Gastroesophageal sphincter (tissue), 4 donors: ENCODE results near the gene CCDC121. TPM values are rescaled to one million over a fixed set of nuclear protein-coding genes. Genes with fewer than 3 reads are reported as not detected.

ENCODE experiments used
- ATAC-seq: fragments of 150-250 bp; one replicate; pipeline ENCODE4 v1.9.1; 2016; ENCODE audit warnings: mild to moderate bottlenecking, moderate library complexity
- H3K27ac ChIP-seq, 4 donors: fragments of 200-600 bp; sonication (generic) in 3 of 4; 1 replicate in 3 of 4; 2 replicates in 1 of 4; pipeline ENCODE4 v1.5.1; 2016 to 2019
- H3K27me3 ChIP-seq: fragments of 200-600 bp; sonication (generic); one replicate; pipeline ENCODE4 v1.5.1; 2019
- H3K36me3 ChIP-seq, 2 donors: fragments of 200-600 bp; sonication (generic); one replicate each; pipeline ENCODE4 v1.5.1; 2019; ENCODE audit warnings: control low read depth in 1 of 2
- H3K4me1 ChIP-seq, 3 donors: fragments of 200-600 bp; sonication (generic); 1 replicate in 2 of 3; 2 replicates in 1 of 3; pipeline ENCODE4 v1.5.1; 2016 to 2019; ENCODE audit warnings: control low read depth in 2 of 3
- H3K4me3 ChIP-seq, 2 donors: fragments of 200-600 bp; sonication (generic); one replicate each; pipeline ENCODE4 v1.5.1; 2019; ENCODE audit warnings: mild to moderate bottlenecking in 1 of 2, moderate library complexity in 1 of 2
- H3K9me3 ChIP-seq, 3 donors: fragments of 200-600 bp; sonication (generic); one replicate each; pipeline ENCODE4 v1.5.1; 2017 to 2019; ENCODE audit warnings: control low read depth in 2 of 3
- CTCF ChIP-seq, 4 experiments: fragments of 200-600 bp in 2 of 4; fragments of 450-650 bp in 2 of 4; sonication (generic) in 1 of 4; IDR thresholded peaks; one replicate each; pipeline ENCODE4 v1.5.1; 2017 to 2019; ENCODE audit warnings: antibody characterized with exemption in 4 of 4, mild to moderate bottlenecking in 2 of 4, moderate library complexity in 2 of 4
- EP300 ChIP-seq: sonication (generic); formaldehyde crosslinking; IDR thresholded peaks from one replicate; pipeline ENCODE4 v1.6.1; 2017; ENCODE audit warnings: antibody characterized with exemption, mild to moderate bottlenecking
- POLR2A ChIP-seq, 2 donors: fragments of 450-650 bp; IDR thresholded peaks; one replicate each; pipeline ENCODE4 v1.6.1; 2017; ENCODE audit warnings: antibody characterized with exemption in 2 of 2, mild to moderate bottlenecking in 2 of 2, moderate library complexity in 1 of 2
- POLR2AphosphoS5 ChIP-seq: sonication (generic); formaldehyde crosslinking; IDR thresholded peaks from one replicate; pipeline ENCODE4 v1.6.1; 2017; ENCODE audit warnings: antibody characterized with exemption
- WGBS, 2 donors: methylation state at CpG; one replicate each; pipeline ENCODE4 v1.1.5; 2018; ENCODE audit warnings: low coverage in 1 of 2; 5-methylcytosine and 5-hydroxymethylcytosine counted together
- small RNA-seq, 4 donors: library from RNA; depleted of rRNA; stranded (forward); fragments of <200 nt; gene quantifications; one replicate each; pipeline ENCODE3, GENCODE V24; 2016
- total RNA-seq, 4 donors: library from RNA; depleted of rRNA; stranded (reverse); fragments of >200 nt; gene quantifications; one replicate each; pipeline ENCODE4 v1.1.0, GENCODE V29; 2016

CCDC121 gene
- total RNA-seq, 4 donors from 2014 or later = 3.1 to 14.0 (median 5.0) TPM

GRCh38 chr2:27582129-27582694, 46.6 kb downstream of the CCDC121 start:
- Histone ChIP-seq H3K27ac (peak overlapping the region; percentile 7 to 82 (median 78)), H3K9me3 (peaks cover 0 to 44% (median 0%) of the 10 kb centered on the region in 3 donors), H3K4me1 (peaks cover 5 to 39% (median 8%) of the 10 kb centered on the region in 3 donors), H3K4me3 (peak overlapping the region; percentile 69 to 87), H3K27me3 (no peaks in the 10 kb centered on the region), H3K36me3 (no peaks in the 10 kb centered on the region)
- 70% methylated on average over 9 of the region's 16 CpGs; no CpG with 5 or more reads in 1 of the 2 donors for WGBS, 2 donors
- TF ChIP-seq POLR2AphosphoS5 (no peak), CTCF (IDR thresholded peaks at IDR 0.05) (no peak), EP300 (no peak), POLR2A (IDR thresholded peaks at IDR 0.05) (no peak)
- no peak for ATAC-seq

- no peak overlapping the region for H3K27ac ChIP-seq
- no peak for ATAC-seq
- no peaks in the 10 kb centered on the region for H3K36me3 ChIP-seq
- H3K27me3 ChIP-seq = no peaks in the 10 kb centered on the region
- H3K9me3 ChIP-seq = peaks cover 0 to 51% (median 0%) of the 10 kb centered on the region in 3 donors
- 94 to 97% methylated on average over 5 to 13 of the region's 19 CpGs for WGBS, 2 donors
- peaks cover 5 to 39% (median 8%) of the 10 kb centered on the region in 3 donors for H3K4me1 ChIP-seq
- no peak overlapping the region for H3K4me3 ChIP-seq
- no peak for TF ChIP-seq POLR2AphosphoS5
- TF ChIP-seq EP300 = no peak
- TF ChIP-seq CTCF (IDR thresholded peaks at IDR 0.05) = no peak
- TF ChIP-seq POLR2A (IDR thresholded peaks at IDR 0.05) = no peak
Observed at GRCh38 chr2:27581417-27582128, 47.2 kb downstream of the CCDC121 start.

Small RNA genes lying within 50 kb of the gene (small RNA-seq; reads per million reads assigned to genes)
- gene RF00340 = 0 reads per million in 4 donors

Other genes starting within 250 kb of the CCDC121 start
- 10 to 100 TPM in 2 of 4 donors, 1 to 10 TPM in 2; 6.6 to 16.3 (median 11.0) TPM for gene ZNF513, start 248.3 kb downstream of the CCDC121 start, total RNA-seq
- gene PPM1G, start 219.4 kb downstream of the CCDC121 start, total RNA-seq = 10 to 100 TPM; 50.2 to 74.2 (median 58.8) TPM
- gene NRBP1, start 200.4 kb downstream of the CCDC121 start, total RNA-seq = 10 to 100 TPM; 78.5 to 90.7 (median 89.1) TPM
- gene KRTCAP3, start 186.6 kb downstream of the CCDC121 start, total RNA-seq = 1 to 10 TPM in 1 of 4 donors, under 1 TPM in 1, not detected in 2; 0.94 to 1.1 TPM
- gene IFT172, start 139.3 kb downstream of the CCDC121 start, total RNA-seq = 10 to 100 TPM; 17.9 to 34.8 (median 30.3) TPM
- gene FNDC4, start 133.8 kb downstream of the CCDC121 start, total RNA-seq = 10 to 100 TPM in 2 of 4 donors, 1 to 10 TPM in 2; 7.0 to 11.7 (median 9.9) TPM
- gene GCKR, start 132.2 kb downstream of the CCDC121 start, total RNA-seq = under 1 TPM in 1 of 4 donors, not detected in 3; 0.58 TPM
- 10 to 100 TPM; 32.3 to 52.1 (median 44.4) TPM for gene ZNF512, start 46.0 kb downstream of the CCDC121 start, total RNA-seq
- 10 to 100 TPM; 20.9 to 34.5 (median 21.4) TPM for gene GPN1, start within 50 bp of the CCDC121 start, total RNA-seq
- gene SUPT7L, start 34.6 kb upstream of the CCDC121 start, total RNA-seq = 10 to 100 TPM; 15.1 to 31.9 (median 25.6) TPM
- gene SLC4A1AP, start 34.9 kb upstream of the CCDC121 start, total RNA-seq = 10 to 100 TPM; 18.1 to 23.5 (median 21.4) TPM
- gene MRPL33, start 142.7 kb upstream of the CCDC121 start, total RNA-seq = 100 to 1,000 TPM; 216 to 448 (median 360) TPM